ENCODE data around the gene GSE1.

Gene GSE1

DNA sequence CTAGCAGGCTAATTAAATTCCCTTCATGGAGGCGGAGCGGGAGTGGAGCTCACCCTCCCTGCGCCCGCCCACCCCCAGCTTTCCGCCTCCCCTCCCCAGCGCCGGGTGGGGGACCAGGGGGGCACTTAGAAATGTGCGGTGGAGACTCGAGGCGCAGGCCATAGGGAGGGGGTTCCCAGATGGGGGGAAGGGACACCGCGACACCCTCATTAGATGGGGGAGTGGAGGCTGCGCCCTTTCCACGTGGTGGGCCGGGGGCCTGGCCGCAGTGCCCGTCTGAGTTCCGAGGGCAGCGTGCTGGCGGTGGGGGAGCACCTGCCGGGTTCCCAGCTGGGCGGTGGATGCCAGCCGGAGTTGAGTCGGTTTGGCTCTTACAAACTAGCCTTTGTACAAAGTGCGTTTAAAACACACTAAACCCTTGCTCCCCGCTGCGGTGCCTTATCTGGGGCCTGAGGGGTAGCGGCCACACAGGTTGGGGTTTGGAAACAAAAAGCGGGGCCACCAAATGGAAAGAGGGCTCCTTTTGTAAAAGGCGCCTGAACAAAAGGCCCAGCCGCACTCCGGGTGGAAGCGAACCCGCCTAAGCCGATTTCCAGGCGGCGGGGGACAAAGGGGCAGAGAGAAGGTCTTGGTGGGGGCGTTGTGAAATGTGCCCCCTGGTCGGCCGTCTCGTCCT is 1.4 kb downstream of the GSE1 start:
- Histone ChIP-seq H3K4me3 (replicated peaks; ENCODE audit: insufficient read depth, low read length) (peak overlapping the region; percentile 64), H3K27ac (replicated peaks) (peak overlapping the region; percentile 97), H3K27me3 (ENCODE audit: insufficient read depth, poor library complexity, severe bottlenecking) (no peaks in the 10 kb centered on the region)
- peak; percentile 5 to 32 for DNase-seq (ENCODE audit: low read depth in 1 of 2, low spot score in 1 of 2)
- no peak for TF ChIP-seq POLR2AphosphoS5 (IDR thresholded peaks at IDR 0.05; ENCODE audit: low read depth)
- TF ChIP-seq, protein P1, sequence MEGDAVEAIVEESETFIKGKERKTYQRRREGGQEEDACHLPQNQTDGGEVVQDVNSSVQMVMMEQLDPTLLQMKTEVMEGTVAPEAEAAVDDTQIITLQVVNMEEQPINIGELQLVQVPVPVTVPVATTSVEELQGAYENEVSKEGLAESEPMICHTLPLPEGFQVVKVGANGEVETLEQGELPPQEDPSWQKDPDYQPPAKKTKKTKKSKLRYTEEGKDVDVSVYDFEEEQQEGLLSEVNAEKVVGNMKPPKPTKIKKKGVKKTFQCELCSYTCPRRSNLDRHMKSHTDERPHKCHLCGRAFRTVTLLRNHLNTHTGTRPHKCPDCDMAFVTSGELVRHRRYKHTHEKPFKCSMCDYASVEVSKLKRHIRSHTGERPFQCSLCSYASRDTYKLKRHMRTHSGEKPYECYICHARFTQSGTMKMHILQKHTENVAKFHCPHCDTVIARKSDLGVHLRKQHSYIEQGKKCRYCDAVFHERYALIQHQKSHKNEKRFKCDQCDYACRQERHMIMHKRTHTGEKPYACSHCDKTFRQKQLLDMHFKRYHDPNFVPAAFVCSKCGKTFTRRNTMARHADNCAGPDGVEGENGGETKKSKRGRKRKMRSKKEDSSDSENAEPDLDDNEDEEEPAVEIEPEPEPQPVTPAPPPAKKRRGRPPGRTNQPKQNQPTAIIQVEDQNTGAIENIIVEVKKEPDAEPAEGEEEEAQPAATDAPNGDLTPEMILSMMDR (IDR thresholded peaks at IDR 0.05; ENCODE audit: insufficient read depth, low read length) = no peak
- TF ChIP-seq SPI1 (IDR thresholded peaks at IDR 0.05; ENCODE audit: borderline replicate concordance, low read depth) = no peak
- TF ChIP-seq, protein P2, sequence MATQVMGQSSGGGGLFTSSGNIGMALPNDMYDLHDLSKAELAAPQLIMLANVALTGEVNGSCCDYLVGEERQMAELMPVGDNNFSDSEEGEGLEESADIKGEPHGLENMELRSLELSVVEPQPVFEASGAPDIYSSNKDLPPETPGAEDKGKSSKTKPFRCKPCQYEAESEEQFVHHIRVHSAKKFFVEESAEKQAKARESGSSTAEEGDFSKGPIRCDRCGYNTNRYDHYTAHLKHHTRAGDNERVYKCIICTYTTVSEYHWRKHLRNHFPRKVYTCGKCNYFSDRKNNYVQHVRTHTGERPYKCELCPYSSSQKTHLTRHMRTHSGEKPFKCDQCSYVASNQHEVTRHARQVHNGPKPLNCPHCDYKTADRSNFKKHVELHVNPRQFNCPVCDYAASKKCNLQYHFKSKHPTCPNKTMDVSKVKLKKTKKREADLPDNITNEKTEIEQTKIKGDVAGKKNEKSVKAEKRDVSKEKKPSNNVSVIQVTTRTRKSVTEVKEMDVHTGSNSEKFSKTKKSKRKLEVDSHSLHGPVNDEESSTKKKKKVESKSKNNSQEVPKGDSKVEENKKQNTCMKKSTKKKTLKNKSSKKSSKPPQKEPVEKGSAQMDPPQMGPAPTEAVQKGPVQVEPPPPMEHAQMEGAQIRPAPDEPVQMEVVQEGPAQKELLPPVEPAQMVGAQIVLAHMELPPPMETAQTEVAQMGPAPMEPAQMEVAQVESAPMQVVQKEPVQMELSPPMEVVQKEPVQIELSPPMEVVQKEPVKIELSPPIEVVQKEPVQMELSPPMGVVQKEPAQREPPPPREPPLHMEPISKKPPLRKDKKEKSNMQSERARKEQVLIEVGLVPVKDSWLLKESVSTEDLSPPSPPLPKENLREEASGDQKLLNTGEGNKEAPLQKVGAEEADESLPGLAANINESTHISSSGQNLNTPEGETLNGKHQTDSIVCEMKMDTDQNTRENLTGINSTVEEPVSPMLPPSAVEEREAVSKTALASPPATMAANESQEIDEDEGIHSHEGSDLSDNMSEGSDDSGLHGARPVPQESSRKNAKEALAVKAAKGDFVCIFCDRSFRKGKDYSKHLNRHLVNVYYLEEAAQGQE (IDR thresholded peaks at IDR 0.05; ENCODE audit: insufficient replicate concordance, low read depth) = no peak
- TF ChIP-seq GABPA (IDR thresholded peaks at IDR 0.05; ENCODE audit: low read depth) = no peak

DNA sequence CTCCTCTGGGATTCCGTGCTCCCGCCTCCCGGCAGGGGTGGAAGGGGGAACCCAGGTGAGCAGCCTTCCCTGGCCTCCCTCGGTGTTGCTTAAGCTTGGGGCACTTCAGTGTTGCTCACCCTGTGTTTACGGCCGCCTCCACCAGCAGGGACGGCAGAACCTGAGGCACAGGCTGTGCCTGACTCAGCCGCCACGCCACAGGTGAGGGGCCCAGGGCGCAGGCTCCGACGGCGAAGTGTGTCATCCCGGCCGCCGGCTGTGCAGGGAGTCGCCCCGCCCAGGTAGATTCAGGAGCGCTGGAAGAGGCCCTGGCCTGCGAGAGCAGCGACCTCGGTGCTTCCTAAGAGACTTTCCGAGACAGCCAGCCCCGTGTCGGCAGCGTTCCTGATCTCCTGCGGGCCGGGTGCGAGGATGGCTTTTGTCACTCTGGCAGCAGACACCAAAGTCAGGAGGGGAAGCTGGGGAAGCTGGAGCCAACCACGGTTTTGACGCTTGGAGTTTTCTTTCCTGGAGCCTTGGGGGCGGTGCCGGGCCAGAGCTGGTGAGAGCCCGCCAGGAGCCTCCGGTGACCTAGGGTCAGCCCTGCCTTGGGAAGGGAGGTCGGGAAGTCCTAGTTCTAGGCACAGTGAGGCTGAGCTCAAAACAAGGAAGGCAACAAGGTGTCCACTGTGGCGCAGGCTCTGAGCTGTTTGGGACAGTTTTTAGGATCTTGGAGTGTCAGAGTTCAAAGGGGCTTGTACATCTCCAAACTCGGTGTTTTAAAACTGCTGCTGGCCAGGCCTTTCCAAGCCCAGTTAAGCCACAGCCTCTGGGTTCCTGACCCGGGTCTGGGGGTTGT is 2.1 kb downstream of the GSE1 start:
- H3K4me3 ChIP-seq (replicated peaks; ENCODE audit: insufficient read depth, low read length) = peak overlapping the region; percentile 64
- no peaks in the 10 kb centered on the region for H3K27me3 ChIP-seq (ENCODE audit: insufficient read depth, poor library complexity, severe bottlenecking)
- peak; percentile 35 to 51 for DNase-seq (ENCODE audit: low read depth in 1 of 2, low spot score in 1 of 2)
- TF ChIP-seq SPI1 (IDR thresholded peaks at IDR 0.05; ENCODE audit: borderline replicate concordance, low read depth) = no peak
- TF ChIP-seq, protein P1 (IDR thresholded peaks at IDR 0.05; ENCODE audit: insufficient read depth, low read length) = no peak
- TF ChIP-seq, protein P2 (IDR thresholded peaks at IDR 0.05; ENCODE audit: insufficient replicate concordance, low read depth) = no peak
- TF ChIP-seq GABPA (IDR thresholded peaks at IDR 0.05; ENCODE audit: low read depth) = no peak
- no peak; the same call in 1 of the 2 replicates for TF ChIP-seq POLR2AphosphoS5 (IDR thresholded peaks at IDR 0.05; ENCODE audit: low read depth)
- H3K27ac ChIP-seq (replicated peaks) = peak overlapping the region; percentile 97

DNA sequence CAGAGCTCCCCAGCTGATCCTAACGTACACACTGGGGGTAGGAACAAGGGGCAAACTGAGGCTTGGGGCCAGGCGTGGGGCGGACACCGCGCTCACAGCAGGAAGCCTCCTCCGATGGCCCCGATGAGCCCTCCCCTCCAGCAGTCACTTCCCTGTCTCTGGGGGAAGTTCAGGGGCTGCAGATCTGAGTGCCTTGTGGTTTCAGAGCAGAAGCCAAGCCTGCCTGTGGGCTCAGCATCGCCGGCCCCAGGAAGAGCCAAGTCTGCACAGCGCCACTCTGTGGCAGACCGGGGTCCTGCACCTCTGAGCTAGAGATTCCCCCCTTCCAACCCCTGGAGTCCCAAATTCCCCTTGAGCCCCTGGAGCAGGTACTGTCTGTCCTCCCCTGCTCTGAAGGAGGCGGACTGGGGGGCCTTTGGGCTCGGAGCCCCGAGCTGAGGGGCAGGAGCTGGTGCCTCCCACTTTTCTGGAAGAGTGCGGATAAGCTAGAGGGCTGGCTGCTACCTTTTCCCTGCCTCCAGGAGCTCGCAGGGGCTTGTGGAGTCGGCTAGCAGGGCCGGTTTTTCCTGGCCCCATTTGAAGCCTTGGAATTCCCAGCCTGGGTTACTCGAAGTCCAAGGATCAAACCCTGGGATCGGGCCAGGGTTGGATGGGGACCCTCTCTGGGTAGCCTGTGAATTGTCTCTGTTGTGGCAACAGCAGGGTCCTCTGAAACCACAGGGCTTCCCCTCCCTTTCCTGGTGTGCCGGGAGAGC is 2.9 kb downstream of the GSE1 start:
- TF ChIP-seq, protein P2 (IDR thresholded peaks at IDR 0.05; ENCODE audit: insufficient replicate concordance, low read depth) = peak; percentile 21
- TF ChIP-seq SPI1 (IDR thresholded peaks at IDR 0.05; ENCODE audit: borderline replicate concordance, low read depth) (peak; percentile 68; the same call in 1 of the 2 replicates), GABPA (IDR thresholded peaks at IDR 0.05; ENCODE audit: low read depth) (no peak), POLR2AphosphoS5 (IDR thresholded peaks at IDR 0.05; ENCODE audit: low read depth) (0 out of 2 replicates have a peak, but pooled peaks have one; percentile 63)
- TF ChIP-seq, protein P1 (IDR thresholded peaks at IDR 0.05; ENCODE audit: insufficient read depth, low read length) = peak; percentile 74
- peak overlapping the region; percentile 97 for H3K27ac ChIP-seq (replicated peaks)
- DNase-seq (ENCODE audit: low read depth in 1 of 2, low spot score in 1 of 2) = peak; percentile 62 to 91
- H3K4me3 ChIP-seq (replicated peaks; ENCODE audit: insufficient read depth, low read length) = peak overlapping the region; percentile 64
- H3K27me3 ChIP-seq (ENCODE audit: insufficient read depth, poor library complexity, severe bottlenecking) = no peaks in the 10 kb centered on the region

Data from HL-60 (cell line).